Measurements from ENCODE around the gene MVP. TPM values are rescaled to one million over a fixed set of nuclear protein-coding genes. Genes with fewer than 3 reads are reported as not detected.
A peak's percentile ranks its signal among the peaks of the same experiment; 100 is the strongest.
"Not testable (repeated sequence)": the region's sequence is repeated elsewhere in the genome, so short reads cannot be mapped to it uniquely, and the experiment has no call there.

The MVP gene
- total RNA-seq, 2 experiments from 2014 or later = 6.3 to 6.8 TPM

- Histone ChIP-seq H3K79me2 (ENCODE audit: insufficient read depth, low read depth, low read length) (no peaks in the 10 kb centered on the region), H3K9me3 (ENCODE audit: low read length) (no peaks in the 10 kb centered on the region), H3K9me2 (ENCODE audit: insufficient read depth, low read length) (no peaks in the 10 kb centered on the region), H3K4me3 (ENCODE audit: low read depth, low read length, poor library complexity, severe bottlenecking) (no peak overlapping the region), H3K36me3 (ENCODE audit: insufficient read depth, low read length) (no peaks in the 10 kb centered on the region), H3K4me2 (ENCODE audit: low read length) (no peak overlapping the region), H3K4me1 (ENCODE audit: insufficient read depth, low read length, poor library complexity, severe bottlenecking) (no peaks in the 10 kb centered on the region), H3K27ac (ENCODE audit: low read depth, low read length, poor library complexity, severe bottlenecking) (no peak overlapping the region), H2AFZ (ENCODE audit: low read length) (no peak overlapping the region), H4K20me1 (ENCODE audit: insufficient read depth, low read length) (no peaks in the 10 kb centered on the region)
- POLR2A ChIA-PET = no interaction called here
- BruUV-seq (replicated peaks) = no TSS peak
- CTCF ChIA-PET (ENCODE audit: unreplicated experiment) = interaction anchor here (0.6 kb wide), 1 partner anchor 30 kb away, joined by 3 read pairs; no protein-coding TSS in a partner anchor
- TF ChIP-seq CTCF (conservative IDR thresholded peaks at IDR 0.05; ENCODE audit: low read length) (no peak), EZH2phosphoT487 (IDR thresholded peaks at IDR 0.05; ENCODE audit: borderline replicate concordance, low read depth, low read length) (no peak)
- intact Hi-C loops (cut with micrococcal nuclease; ENCODE audit: unreplicated experiment) = no loop called here
- no peak for DNase-seq (ENCODE audit: low spot score)
These were observed 36.1 kb upstream of the MVP start for GRCh38 chr16:29784157-29784556.

GRCh38 chr16:29784901-29785500, 35.3 kb upstream of the MVP start:
- Histone ChIP-seq H3K27ac (ENCODE audit: low read depth, low read length, poor library complexity, severe bottlenecking) (no peak overlapping the region), H3K4me3 (ENCODE audit: low read depth, low read length, poor library complexity, severe bottlenecking) (no peak overlapping the region), H3K9me2 (ENCODE audit: insufficient read depth, low read length) (no peaks in the 10 kb centered on the region), H3K4me1 (ENCODE audit: insufficient read depth, low read length, poor library complexity, severe bottlenecking) (peaks cover 6% of the 10 kb centered on the region), H3K9me3 (ENCODE audit: low read length) (no peaks in the 10 kb centered on the region), H3K79me2 (ENCODE audit: insufficient read depth, low read depth, low read length) (no peaks in the 10 kb centered on the region), H3K4me2 (ENCODE audit: low read length) (peak overlapping the region; percentile 21; the same call in 1 of the 2 replicates), H4K20me1 (ENCODE audit: insufficient read depth, low read length) (no peaks in the 10 kb centered on the region), H2AFZ (ENCODE audit: low read length) (no peak overlapping the region; the same call in 1 of the 2 replicates), H3K36me3 (ENCODE audit: insufficient read depth, low read length) (no peaks in the 10 kb centered on the region)
- CTCF ChIA-PET (ENCODE audit: unreplicated experiment) = interaction anchor here (0.6 kb wide), 2 partner anchors 11 to 31 kb away, joined by 3 read pairs; no protein-coding TSS in a partner anchor
- POLR2A ChIA-PET = no interaction called here
- TF ChIP-seq CTCF (conservative IDR thresholded peaks at IDR 0.05; ENCODE audit: low read length) (peak; percentile 75), EZH2phosphoT487 (IDR thresholded peaks at IDR 0.05; ENCODE audit: borderline replicate concordance, low read depth, low read length) (no peak)
- peak; percentile 14 for DNase-seq (ENCODE audit: low spot score)
- intact Hi-C loops (cut with micrococcal nuclease; ENCODE audit: unreplicated experiment) = no loop called here
- no TSS peak for BruUV-seq (replicated peaks)

- H3K9me2 ChIP-seq (ENCODE audit: insufficient read depth, low read length); CTCF ChIA-PET (ENCODE audit: unreplicated experiment); DNase-seq (ENCODE audit: low spot score); BruUV-seq (replicated peaks); H3K27ac ChIP-seq (ENCODE audit: low read depth, low read length, poor library complexity, severe bottlenecking); POLR2A ChIA-PET; H4K20me1 ChIP-seq (ENCODE audit: insufficient read depth, low read length); intact Hi-C loops (cut with micrococcal nuclease; ENCODE audit: unreplicated experiment); H3K4me2 ChIP-seq (ENCODE audit: low read length); H2AFZ ChIP-seq (ENCODE audit: low read length); H3K9me3 ChIP-seq (ENCODE audit: low read length); H3K4me3 ChIP-seq (ENCODE audit: low read depth, low read length, poor library complexity, severe bottlenecking): not testable (repeated sequence)
- Histone ChIP-seq H3K79me2 (ENCODE audit: insufficient read depth, low read depth, low read length) (peaks cover 16% of the 10 kb centered on the region), H3K36me3 (ENCODE audit: insufficient read depth, low read length) (peaks cover 13% of the 10 kb centered on the region; the same call in 1 of the 2 replicates), H3K4me1 (ENCODE audit: insufficient read depth, low read length, poor library complexity, severe bottlenecking) (peaks cover 11% of the 10 kb centered on the region)
These were observed 33.1 kb upstream of the MVP start for GRCh38 chr16:29787155-29787554.

Measured in OCI-LY7 (cell line).